ENCODE results near the gene P2RY14. TPM values are rescaled to one million over a fixed set of nuclear protein-coding genes. Genes with fewer than 3 reads are reported as not detected.

The P2RY14 gene
- total and polyA plus RNA-seq, 4 donors, result 2.1 to 11.0 (median 2.5) TPM

DNA sequence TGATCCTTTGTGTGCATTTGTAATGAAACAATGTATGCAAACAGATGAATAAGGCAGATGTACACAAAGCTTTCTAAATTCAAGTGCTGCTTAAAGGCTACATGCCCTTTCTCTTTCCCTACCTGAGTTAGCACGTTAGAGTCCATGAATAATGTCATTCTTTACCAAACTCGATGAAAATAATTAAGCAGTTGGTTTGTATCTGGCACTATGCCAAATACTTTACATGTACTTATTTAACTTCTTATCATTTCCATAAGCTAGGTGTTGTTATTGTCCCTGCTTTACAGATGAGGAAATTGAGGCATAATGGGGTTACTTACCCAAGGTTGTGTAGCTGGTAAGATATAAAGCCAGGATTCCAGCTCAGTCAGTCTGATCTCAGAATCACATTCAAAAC lies 77.8 kb downstream of the P2RY14 start:
- no peak overlapping the region for H3K27ac ChIP-seq (ENCODE audit: low read depth in 1 of 2, low read length in 1 of 2)
- WGBS, 2 donors, result 52 to 81% methylated on average over 2 of the region's 2 CpGs

DNA sequence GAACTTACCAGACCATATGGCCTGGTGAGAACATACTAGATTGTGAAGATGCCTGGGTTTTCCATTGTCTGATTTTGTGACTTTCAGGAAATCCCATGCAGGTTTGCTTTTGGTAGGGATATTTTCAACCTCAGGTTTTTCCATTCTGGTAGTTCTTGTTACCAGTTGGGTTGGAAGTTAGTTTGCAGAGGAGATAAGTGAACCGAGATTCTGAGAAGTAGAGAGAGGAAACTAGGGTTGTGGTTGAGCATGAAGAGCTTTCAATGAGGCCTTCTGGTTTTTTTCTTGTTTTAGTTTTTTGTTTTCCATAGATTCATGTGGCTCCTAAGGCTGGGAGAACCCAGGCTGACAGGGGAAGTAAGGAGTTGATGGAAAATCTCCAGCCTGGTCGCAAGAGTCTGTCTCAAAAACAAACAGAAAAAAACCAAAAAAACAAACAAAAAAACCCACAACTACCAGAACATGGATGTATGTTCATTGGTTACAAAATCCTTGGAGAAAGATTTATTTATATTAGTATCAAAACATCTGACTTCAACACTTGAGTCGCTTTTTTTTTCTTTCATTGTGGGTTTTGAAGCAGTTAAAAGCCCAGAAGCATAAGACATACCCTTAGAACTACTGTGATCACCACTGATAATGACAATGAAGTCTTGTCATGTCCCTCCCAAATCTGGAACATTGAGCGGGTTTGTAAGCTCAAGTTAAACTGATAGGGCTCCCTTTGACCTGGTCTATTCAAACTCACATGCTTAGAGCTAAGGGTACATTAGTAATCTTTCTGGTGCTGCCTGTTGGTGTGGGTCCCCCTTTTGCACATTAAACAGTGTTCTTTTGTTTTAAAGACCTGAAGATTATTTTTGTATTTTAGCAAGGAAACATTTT lies 78.5 kb downstream of the P2RY14 start:
- Histone ChIP-seq H3K36me3 (ENCODE audit: control insufficient read depth in 4 of 4, insufficient read depth in 4 of 4, low read length in 4 of 4) (no peaks in the 10 kb centered on the region), H3K9ac (ENCODE audit: insufficient read depth in 1 of 2, low read length in 2 of 2) (no peak overlapping the region), H3K27me3 (ENCODE audit: control insufficient read depth in 3 of 3, insufficient read depth in 3 of 3, low read length in 2 of 3) (no peaks in the 10 kb centered on the region), H3K27ac (ENCODE audit: low read depth in 1 of 2, low read length in 1 of 2) (no peak overlapping the region), H3K4me1 (ENCODE audit: control insufficient read depth in 5 of 5, insufficient read depth in 5 of 5, low read length in 5 of 5) (peaks cover 0 to 4% (median 0%) of the 10 kb centered on the region in 5 donors), H3K9me3 (ENCODE audit: control insufficient read depth in 4 of 4, insufficient read depth in 3 of 4, low read length in 3 of 4) (no peaks in the 10 kb centered on the region), H3K4me3 (no peak overlapping the region)
- WGBS, 2 donors, result 65 to 76% methylated on average over 4 of the region's 4 CpGs
- TF ChIP-seq, protein P1, sequence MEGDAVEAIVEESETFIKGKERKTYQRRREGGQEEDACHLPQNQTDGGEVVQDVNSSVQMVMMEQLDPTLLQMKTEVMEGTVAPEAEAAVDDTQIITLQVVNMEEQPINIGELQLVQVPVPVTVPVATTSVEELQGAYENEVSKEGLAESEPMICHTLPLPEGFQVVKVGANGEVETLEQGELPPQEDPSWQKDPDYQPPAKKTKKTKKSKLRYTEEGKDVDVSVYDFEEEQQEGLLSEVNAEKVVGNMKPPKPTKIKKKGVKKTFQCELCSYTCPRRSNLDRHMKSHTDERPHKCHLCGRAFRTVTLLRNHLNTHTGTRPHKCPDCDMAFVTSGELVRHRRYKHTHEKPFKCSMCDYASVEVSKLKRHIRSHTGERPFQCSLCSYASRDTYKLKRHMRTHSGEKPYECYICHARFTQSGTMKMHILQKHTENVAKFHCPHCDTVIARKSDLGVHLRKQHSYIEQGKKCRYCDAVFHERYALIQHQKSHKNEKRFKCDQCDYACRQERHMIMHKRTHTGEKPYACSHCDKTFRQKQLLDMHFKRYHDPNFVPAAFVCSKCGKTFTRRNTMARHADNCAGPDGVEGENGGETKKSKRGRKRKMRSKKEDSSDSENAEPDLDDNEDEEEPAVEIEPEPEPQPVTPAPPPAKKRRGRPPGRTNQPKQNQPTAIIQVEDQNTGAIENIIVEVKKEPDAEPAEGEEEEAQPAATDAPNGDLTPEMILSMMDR (IDR thresholded peaks at IDR 0.05; ENCODE audit: control extremely low read depth, extremely low read depth), result no peak
- DNase-seq (no peak), ATAC-seq (ENCODE audit: insufficient read depth, low FRiP score) (no peak)

More for the DNA sequence above, 77.8 kb downstream of the P2RY14 start:
- no peak overlapping the region for H3K9ac ChIP-seq (ENCODE audit: insufficient read depth in 1 of 2, low read length in 2 of 2)
- H3K4me1 ChIP-seq (ENCODE audit: control insufficient read depth in 5 of 5, insufficient read depth in 5 of 5, low read length in 5 of 5), result peaks cover 0 to 4% (median 0%) of the 10 kb centered on the region in 5 donors
- no peak for ATAC-seq (ENCODE audit: insufficient read depth, low FRiP score)
- no peaks in the 10 kb centered on the region for H3K9me3 ChIP-seq (ENCODE audit: control insufficient read depth in 4 of 4, insufficient read depth in 3 of 4, low read length in 3 of 4)
- H3K27me3 ChIP-seq (ENCODE audit: control insufficient read depth in 3 of 3, insufficient read depth in 3 of 3, low read length in 2 of 3), result no peaks in the 10 kb centered on the region
- H3K4me3 ChIP-seq, result no peak overlapping the region
- TF ChIP-seq, protein P1 (IDR thresholded peaks at IDR 0.05; ENCODE audit: control extremely low read depth, extremely low read depth), result no peak
- no peaks in the 10 kb centered on the region for H3K36me3 ChIP-seq (ENCODE audit: control insufficient read depth in 4 of 4, insufficient read depth in 4 of 4, low read length in 4 of 4)
- no peak for DNase-seq

DNA sequence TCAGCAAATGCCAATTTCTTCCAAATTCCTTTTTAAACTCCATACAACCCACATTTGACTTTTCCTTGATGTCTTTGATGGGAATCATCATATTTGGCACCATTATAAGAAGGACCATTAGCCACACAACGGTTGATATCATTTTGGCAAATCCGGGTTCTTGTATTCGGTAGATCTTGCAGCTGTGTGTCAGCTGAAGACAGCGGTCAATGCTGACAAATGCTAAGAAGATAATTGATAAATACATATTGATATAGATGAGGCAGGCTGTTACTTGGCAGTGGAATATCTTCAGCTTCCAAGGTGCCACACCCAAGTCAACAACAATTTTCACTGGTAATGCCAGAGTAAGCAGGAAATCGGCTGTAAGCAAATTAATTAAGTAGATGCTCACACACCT lies 79.5 kb downstream of the P2RY14 start:
- TF ChIP-seq, protein P1 (IDR thresholded peaks at IDR 0.05; ENCODE audit: control extremely low read depth, extremely low read depth), result no peak
- Histone ChIP-seq H3K4me1 (ENCODE audit: control insufficient read depth in 5 of 5, insufficient read depth in 5 of 5, low read length in 5 of 5) (peaks cover 0 to 4% (median 0%) of the 10 kb centered on the region in 5 donors), H3K27ac (ENCODE audit: low read depth in 1 of 2, low read length in 1 of 2) (no peak overlapping the region), H3K4me3 (no peak overlapping the region), H3K9me3 (ENCODE audit: control insufficient read depth in 4 of 4, insufficient read depth in 3 of 4, low read length in 3 of 4) (no peaks in the 10 kb centered on the region), H3K9ac (ENCODE audit: insufficient read depth in 1 of 2, low read length in 2 of 2) (no peak overlapping the region), H3K27me3 (ENCODE audit: control insufficient read depth in 3 of 3, insufficient read depth in 3 of 3, low read length in 2 of 3) (no peaks in the 10 kb centered on the region), H3K36me3 (ENCODE audit: control insufficient read depth in 4 of 4, insufficient read depth in 4 of 4, low read length in 4 of 4) (no peaks in the 10 kb centered on the region)
- no peak for DNase-seq
- no peak for ATAC-seq (ENCODE audit: insufficient read depth, low FRiP score)
- 90 to 96% methylated on average over 5 of the region's 5 CpGs for WGBS, 2 donors
